Panc1 (cell line): Measurements from ENCODE around the gene SNRK.

Experiments used
- POLR2AphosphoS5 ChIP-seq: IDR thresholded peaks from 2 replicates; pipeline ENCODE4 v1.6.1; 2012; ENCODE audit warnings: mild to moderate bottlenecking, low read depth, low read length, moderate library complexity
- TCF7L2 ChIP-seq: IDR thresholded peaks from 2 replicates; pipeline ENCODE4 v1.6.1; 2011; ENCODE audit warnings: mild to moderate bottlenecking, low read depth, low read length, inconsistent platforms
- TF ChIP-seq, protein P1 (sequence below): fragments of 450-650 bp; IDR thresholded peaks from 2 replicates; pipeline ENCODE4 v1.5.1; 2017; ENCODE audit warnings: mild to moderate bottlenecking
- TF ChIP-seq, protein P2 (sequence below), 2 experiments: IDR thresholded peaks; 2 replicates each; pipeline ENCODE4 v1.6.1; 2011 to 2012; ENCODE audit warnings: low read depth in 2 of 2, control low read depth in 1 of 2, low read length in 1 of 2, mild to moderate bottlenecking in 1 of 2, moderate library complexity in 1 of 2; ENCODE audit not compliant: insufficient read depth in 1 of 2

- TF ChIP-seq, protein P1, sequence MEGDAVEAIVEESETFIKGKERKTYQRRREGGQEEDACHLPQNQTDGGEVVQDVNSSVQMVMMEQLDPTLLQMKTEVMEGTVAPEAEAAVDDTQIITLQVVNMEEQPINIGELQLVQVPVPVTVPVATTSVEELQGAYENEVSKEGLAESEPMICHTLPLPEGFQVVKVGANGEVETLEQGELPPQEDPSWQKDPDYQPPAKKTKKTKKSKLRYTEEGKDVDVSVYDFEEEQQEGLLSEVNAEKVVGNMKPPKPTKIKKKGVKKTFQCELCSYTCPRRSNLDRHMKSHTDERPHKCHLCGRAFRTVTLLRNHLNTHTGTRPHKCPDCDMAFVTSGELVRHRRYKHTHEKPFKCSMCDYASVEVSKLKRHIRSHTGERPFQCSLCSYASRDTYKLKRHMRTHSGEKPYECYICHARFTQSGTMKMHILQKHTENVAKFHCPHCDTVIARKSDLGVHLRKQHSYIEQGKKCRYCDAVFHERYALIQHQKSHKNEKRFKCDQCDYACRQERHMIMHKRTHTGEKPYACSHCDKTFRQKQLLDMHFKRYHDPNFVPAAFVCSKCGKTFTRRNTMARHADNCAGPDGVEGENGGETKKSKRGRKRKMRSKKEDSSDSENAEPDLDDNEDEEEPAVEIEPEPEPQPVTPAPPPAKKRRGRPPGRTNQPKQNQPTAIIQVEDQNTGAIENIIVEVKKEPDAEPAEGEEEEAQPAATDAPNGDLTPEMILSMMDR: no peak
- TF ChIP-seq, protein P2, sequence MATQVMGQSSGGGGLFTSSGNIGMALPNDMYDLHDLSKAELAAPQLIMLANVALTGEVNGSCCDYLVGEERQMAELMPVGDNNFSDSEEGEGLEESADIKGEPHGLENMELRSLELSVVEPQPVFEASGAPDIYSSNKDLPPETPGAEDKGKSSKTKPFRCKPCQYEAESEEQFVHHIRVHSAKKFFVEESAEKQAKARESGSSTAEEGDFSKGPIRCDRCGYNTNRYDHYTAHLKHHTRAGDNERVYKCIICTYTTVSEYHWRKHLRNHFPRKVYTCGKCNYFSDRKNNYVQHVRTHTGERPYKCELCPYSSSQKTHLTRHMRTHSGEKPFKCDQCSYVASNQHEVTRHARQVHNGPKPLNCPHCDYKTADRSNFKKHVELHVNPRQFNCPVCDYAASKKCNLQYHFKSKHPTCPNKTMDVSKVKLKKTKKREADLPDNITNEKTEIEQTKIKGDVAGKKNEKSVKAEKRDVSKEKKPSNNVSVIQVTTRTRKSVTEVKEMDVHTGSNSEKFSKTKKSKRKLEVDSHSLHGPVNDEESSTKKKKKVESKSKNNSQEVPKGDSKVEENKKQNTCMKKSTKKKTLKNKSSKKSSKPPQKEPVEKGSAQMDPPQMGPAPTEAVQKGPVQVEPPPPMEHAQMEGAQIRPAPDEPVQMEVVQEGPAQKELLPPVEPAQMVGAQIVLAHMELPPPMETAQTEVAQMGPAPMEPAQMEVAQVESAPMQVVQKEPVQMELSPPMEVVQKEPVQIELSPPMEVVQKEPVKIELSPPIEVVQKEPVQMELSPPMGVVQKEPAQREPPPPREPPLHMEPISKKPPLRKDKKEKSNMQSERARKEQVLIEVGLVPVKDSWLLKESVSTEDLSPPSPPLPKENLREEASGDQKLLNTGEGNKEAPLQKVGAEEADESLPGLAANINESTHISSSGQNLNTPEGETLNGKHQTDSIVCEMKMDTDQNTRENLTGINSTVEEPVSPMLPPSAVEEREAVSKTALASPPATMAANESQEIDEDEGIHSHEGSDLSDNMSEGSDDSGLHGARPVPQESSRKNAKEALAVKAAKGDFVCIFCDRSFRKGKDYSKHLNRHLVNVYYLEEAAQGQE (IDR thresholded peaks at IDR 0.05; ENCODE audit: insufficient read depth in 1 of 2, low read depth in 2 of 2, low read length in 1 of 2): no peak
- no peak for TF ChIP-seq POLR2AphosphoS5
- no peak for TF ChIP-seq TCF7L2
Observed at GRCh38 chr3:43362961-43363360, 76.6 kb downstream of the SNRK start.
